HEK293 (cell line): ENCODE measurements around the gene NAV2.

Experiments
- HOXA7 ChIP-seq: sonication (generic); formaldehyde crosslinking; IDR thresholded peaks from 2 replicates; pipeline ENCODE4 v1.8.1; 2022; ENCODE audit warnings: missing genetic modification reagents, borderline replicate concordance
- ZFP69B ChIP-seq: fragments of 450-650 bp; formaldehyde crosslinking; IDR thresholded peaks from 2 replicates; pipeline ENCODE4 v1.5.1; 2016; ENCODE audit warnings: missing biosample characterization, missing genetic modification characterization
- TF ChIP-seq, protein P1 (sequence below): fragments of 450-650 bp; formaldehyde crosslinking; IDR thresholded peaks from 2 replicates; pipeline ENCODE4 v1.5.1; 2016; ENCODE audit warnings: missing biosample characterization, missing genetic modification characterization
- TF ChIP-seq, protein P2 (sequence below): fragments of 450-650 bp; formaldehyde crosslinking; IDR thresholded peaks from 2 replicates; pipeline ENCODE4 v1.5.1; 2016; ENCODE audit warnings: missing biosample characterization, missing genetic modification characterization

DNA sequence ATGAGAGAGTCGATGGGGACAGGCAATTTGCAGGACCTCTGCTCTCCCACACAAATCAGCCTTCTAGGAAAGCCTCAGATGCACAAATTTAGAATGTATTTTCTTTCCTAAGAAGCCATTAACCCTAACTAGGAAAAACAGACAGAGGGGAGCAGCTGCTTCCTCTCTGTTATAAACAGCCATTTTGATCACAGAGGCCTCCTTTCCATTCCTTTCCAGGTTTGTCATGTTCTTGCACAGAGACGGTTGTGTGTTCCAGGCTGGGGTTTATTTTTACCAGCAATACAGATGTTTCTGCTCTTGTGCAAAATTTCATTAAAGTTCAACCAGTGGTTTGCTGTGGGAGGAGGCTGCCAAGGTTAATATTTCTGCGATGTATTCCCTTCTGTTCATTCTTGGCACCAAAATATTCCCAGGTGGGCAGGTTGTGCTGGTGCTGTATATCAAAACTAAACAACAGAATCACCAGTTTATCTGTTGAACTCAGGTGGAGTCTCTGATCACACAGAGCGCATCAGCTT, 90.2 kb downstream of the NAV2 start:
- no peak for TF ChIP-seq ZFP69B (tag by site-specific recombination)
- TF ChIP-seq, protein P1, sequence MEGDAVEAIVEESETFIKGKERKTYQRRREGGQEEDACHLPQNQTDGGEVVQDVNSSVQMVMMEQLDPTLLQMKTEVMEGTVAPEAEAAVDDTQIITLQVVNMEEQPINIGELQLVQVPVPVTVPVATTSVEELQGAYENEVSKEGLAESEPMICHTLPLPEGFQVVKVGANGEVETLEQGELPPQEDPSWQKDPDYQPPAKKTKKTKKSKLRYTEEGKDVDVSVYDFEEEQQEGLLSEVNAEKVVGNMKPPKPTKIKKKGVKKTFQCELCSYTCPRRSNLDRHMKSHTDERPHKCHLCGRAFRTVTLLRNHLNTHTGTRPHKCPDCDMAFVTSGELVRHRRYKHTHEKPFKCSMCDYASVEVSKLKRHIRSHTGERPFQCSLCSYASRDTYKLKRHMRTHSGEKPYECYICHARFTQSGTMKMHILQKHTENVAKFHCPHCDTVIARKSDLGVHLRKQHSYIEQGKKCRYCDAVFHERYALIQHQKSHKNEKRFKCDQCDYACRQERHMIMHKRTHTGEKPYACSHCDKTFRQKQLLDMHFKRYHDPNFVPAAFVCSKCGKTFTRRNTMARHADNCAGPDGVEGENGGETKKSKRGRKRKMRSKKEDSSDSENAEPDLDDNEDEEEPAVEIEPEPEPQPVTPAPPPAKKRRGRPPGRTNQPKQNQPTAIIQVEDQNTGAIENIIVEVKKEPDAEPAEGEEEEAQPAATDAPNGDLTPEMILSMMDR (tag by site-specific recombination) = no peak
- TF ChIP-seq, protein P2, sequence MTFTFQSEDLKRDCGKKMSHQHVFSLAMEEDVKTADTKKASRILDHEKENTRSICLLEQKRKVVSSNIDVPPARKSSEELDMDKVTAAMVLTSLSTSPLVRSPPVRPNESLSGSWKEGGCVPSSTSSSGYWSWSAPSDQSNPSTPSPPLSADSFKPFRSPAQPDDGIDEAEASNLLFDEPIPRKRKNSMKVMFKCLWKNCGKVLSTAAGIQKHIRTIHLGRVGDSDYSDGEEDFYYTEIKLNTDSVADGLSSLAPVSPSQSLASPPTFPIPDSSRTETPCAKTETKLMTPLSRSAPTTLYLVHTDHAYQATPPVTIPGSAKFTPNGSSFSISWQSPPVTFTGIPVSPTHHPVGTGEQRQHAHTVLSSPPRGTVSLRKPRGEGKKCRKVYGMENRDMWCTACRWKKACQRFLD (tag by site-specific recombination) = no peak
- TF ChIP-seq HOXA7 (CRISPR knock-in tag) = no peak
